ENCODE data around the gene P3H3. TPM values are rescaled to one million over a fixed set of nuclear protein-coding genes. Genes with fewer than 3 reads are reported as not detected.
A peak's percentile ranks its signal among the peaks of the same experiment; 100 is the strongest.

Gene P3H3
- total RNA-seq, 1 donor from 2014 or later = 86.5 TPM

DNA sequence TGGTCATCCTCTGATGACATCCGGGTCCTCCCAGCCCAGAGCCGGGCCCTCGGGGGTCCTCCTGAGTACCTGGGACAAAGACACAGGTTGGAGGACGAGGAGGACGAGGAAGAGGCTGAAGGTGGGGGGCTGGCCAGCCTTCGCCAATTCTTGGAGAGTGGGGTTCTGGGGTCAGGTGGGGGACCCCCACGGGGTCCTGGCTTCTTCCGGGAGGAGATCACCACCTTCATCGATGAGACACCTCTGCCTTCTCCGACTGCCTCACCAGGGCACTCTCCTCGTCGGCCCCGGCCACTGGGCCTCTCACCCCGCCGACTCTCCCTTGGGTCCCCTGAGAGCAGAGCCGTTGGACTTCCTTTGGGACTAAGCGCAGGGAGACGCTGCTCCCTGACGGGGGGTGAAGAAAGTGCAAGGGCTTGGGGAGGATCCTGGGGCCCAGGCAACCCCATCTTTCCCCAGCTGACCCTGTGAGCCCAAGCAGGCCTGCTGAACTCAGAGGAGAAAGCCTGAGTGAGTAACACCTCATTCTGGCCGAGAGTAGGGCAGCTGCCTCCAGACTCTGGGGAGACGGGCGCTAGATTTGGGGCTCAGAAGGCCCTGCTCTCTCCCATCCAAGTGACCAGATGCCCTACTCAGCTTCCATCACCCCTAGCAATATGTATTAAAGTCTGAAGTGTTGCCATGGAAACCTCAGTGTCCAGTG, 1.3 kb upstream of the P3H3 start:
- Mint-ChIP-seq H3K27ac (ENCODE audit: unreplicated experiment) (peak overlapping the region; percentile 77), H3K4me3 (ENCODE audit: unreplicated experiment) (peak overlapping the region; percentile 64), H3K27me3 (ENCODE audit: unreplicated experiment) (no peaks in the 10 kb centered on the region), H3K4me1 (ENCODE audit: unreplicated experiment) (peaks cover 45% of the 10 kb centered on the region), H3K36me3 (ENCODE audit: unreplicated experiment) (peaks cover 7% of the 10 kb centered on the region), H3K9me3 (ENCODE audit: unreplicated experiment) (no peaks in the 10 kb centered on the region)
- no peak for DNase-seq (ENCODE audit: extremely low spot score, unreplicated experiment)
- TF ChIP-seq, protein P1, sequence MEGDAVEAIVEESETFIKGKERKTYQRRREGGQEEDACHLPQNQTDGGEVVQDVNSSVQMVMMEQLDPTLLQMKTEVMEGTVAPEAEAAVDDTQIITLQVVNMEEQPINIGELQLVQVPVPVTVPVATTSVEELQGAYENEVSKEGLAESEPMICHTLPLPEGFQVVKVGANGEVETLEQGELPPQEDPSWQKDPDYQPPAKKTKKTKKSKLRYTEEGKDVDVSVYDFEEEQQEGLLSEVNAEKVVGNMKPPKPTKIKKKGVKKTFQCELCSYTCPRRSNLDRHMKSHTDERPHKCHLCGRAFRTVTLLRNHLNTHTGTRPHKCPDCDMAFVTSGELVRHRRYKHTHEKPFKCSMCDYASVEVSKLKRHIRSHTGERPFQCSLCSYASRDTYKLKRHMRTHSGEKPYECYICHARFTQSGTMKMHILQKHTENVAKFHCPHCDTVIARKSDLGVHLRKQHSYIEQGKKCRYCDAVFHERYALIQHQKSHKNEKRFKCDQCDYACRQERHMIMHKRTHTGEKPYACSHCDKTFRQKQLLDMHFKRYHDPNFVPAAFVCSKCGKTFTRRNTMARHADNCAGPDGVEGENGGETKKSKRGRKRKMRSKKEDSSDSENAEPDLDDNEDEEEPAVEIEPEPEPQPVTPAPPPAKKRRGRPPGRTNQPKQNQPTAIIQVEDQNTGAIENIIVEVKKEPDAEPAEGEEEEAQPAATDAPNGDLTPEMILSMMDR (IDR thresholded peaks at IDR 0.05) = no peak

DNA sequence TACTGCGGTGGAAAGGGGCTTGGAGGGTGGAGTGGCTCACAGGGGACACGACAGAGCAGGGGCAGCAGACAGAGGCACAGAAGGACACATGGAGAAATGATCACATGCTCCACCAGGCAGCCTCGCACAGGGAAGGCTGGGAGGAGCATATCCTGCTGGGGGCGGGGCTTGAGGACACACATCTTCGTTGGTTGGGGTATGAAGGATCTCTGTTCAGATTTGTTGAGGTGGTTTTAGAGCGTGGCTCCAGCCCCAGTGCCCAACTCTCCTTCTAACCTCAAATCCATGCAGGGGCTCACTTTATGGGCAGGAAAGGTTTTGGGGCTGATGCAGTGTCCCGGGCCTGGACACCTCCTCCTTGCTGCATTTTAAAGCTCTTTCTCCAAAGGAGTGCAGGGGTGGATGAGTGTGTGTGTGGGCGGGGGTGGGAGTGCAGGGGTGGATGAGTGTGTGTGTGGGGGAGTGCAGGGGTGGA, 733 bp upstream of the P3H3 start:
- H3K27me3 Mint-ChIP-seq (ENCODE audit: unreplicated experiment) = no peaks in the 10 kb centered on the region
- H3K4me3 Mint-ChIP-seq (ENCODE audit: unreplicated experiment) = peak overlapping the region; percentile 64
- TF ChIP-seq, protein P1 (IDR thresholded peaks at IDR 0.05) = no peak
- H3K9me3 Mint-ChIP-seq (ENCODE audit: unreplicated experiment) = no peaks in the 10 kb centered on the region
- DNase-seq (ENCODE audit: extremely low spot score, unreplicated experiment) = no peak
- H3K27ac Mint-ChIP-seq (ENCODE audit: unreplicated experiment) = peak overlapping the region; percentile 77
- H3K4me1 Mint-ChIP-seq (ENCODE audit: unreplicated experiment) = peaks cover 39% of the 10 kb centered on the region
- peaks cover 12% of the 10 kb centered on the region for H3K36me3 Mint-ChIP-seq (ENCODE audit: unreplicated experiment)

DNA sequence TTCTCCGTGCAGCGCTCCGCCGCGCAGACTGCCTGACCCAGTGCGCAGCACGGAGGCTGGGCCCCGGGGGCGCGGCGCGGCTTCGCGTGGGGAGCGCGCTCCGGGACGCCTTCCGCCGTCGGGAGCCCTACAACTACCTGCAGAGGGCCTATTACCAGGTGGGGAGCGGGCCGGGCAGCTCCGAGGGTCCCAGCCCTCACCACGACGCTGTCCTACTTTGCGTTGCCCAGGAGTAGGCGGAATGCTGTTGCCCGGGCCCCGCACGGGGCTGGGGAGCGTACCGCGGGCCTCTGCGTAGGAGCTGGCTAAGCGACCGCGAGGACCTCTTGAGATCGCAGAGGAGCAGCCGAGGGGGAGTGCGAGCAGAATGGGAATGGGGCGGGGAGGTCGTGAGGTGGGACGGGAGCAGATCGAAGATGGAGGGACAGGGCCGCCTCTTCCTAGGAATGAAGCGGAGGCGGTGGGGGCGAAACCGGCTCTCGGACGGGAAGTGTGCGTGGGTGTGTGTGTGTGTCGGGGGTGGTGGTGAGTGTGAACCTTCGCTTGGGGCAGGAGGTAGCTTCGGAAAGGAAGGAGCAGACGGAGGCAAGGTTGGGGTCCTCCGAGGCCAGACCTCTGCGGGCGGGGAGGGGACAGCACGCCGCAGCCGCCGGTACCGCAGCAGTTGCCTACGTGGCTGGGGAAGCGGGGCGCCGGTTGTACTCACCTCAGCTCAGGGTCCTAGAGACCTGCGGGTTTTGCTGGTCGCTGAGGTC, 751 bp downstream of the P3H3 start:
- H3K9me3 Mint-ChIP-seq (ENCODE audit: unreplicated experiment) = no peaks in the 10 kb centered on the region
- TF ChIP-seq, protein P1 (IDR thresholded peaks at IDR 0.05) = no peak
- H3K27ac Mint-ChIP-seq (ENCODE audit: unreplicated experiment) = peak overlapping the region; percentile 98
- peak; percentile 85 for DNase-seq (ENCODE audit: extremely low spot score, unreplicated experiment)
- no peaks in the 10 kb centered on the region for H3K27me3 Mint-ChIP-seq (ENCODE audit: unreplicated experiment)
- peaks cover 17% of the 10 kb centered on the region for H3K36me3 Mint-ChIP-seq (ENCODE audit: unreplicated experiment)
- H3K4me3 Mint-ChIP-seq (ENCODE audit: unreplicated experiment) = peak overlapping the region; percentile 97
- peaks cover 32% of the 10 kb centered on the region for H3K4me1 Mint-ChIP-seq (ENCODE audit: unreplicated experiment)

DNA sequence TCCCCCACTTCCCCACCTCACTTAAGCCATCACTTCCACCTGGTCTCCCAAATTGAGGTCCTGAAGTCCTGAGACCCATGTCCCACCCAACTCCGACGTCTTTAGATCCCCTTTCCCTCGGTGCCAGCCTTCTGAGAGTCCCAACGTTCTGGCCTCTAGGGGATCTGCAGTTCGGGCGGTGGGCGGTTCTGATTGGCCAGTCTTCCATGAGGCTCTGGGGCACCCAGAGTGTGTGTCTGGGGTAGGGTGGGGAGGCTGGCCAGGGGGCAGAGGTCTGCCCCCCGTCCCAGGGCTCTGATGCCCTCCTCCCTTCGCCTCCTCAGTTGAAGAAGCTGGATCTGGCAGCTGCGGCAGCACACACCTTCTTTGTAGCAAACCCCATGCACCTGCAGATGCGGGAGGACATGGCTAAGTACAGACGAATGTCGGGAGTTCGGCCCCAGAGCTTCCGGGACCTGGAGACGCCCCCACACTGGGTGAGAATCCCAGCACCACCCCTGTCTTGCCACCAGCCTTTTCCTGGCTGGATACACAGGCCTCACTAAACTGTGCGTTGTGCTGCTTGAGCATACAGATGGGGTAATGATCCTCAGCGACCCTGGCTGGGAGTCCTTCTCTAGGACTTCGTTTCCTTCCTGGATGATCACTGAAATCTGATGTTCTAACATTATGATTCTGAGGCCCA, 1.5 kb downstream of the P3H3 start:
- Mint-ChIP-seq H3K27me3 (ENCODE audit: unreplicated experiment) (no peaks in the 10 kb centered on the region), H3K36me3 (ENCODE audit: unreplicated experiment) (peaks cover 22% of the 10 kb centered on the region), H3K9me3 (ENCODE audit: unreplicated experiment) (no peaks in the 10 kb centered on the region), H3K4me1 (ENCODE audit: unreplicated experiment) (peaks cover 29% of the 10 kb centered on the region), H3K27ac (ENCODE audit: unreplicated experiment) (peak overlapping the region; percentile 98), H3K4me3 (ENCODE audit: unreplicated experiment) (peak overlapping the region; percentile 97)
- TF ChIP-seq, protein P1 (IDR thresholded peaks at IDR 0.05) = peak; percentile 27
- no peak for DNase-seq (ENCODE audit: extremely low spot score, unreplicated experiment)
